Neuronal stem cell (in vitro differentiated cells): ENCODE results near the gene TEX19.
"Not testable (repeated sequence)": the region's sequence is repeated elsewhere in the genome, so short reads cannot be mapped to it uniquely, and the experiment has no call there.

Source experiments
- DNase-seq: peaks from one replicate; pipeline ENCODE4 v3.0.0-alpha.2; 2013; ENCODE audit warnings: low spot score
- H2AFZ ChIP-seq: one replicate; pipeline ENCODE4 v1.6.1; 2013; ENCODE audit warnings: mild to moderate bottlenecking, low read length, inconsistent platforms
- H2AK5ac ChIP-seq: 2 replicates; pipeline ENCODE4 v1.6.1; 2013; ENCODE audit warnings: low read depth, mild to moderate bottlenecking, inconsistent platforms, low read length, moderate library complexity, mixed read lengths
- H2BK120ac ChIP-seq: 2 replicates; pipeline ENCODE4 v1.6.1; 2013; ENCODE audit warnings: low read depth, mild to moderate bottlenecking, inconsistent platforms, low read length, moderate library complexity, mixed read lengths
- H2BK12ac ChIP-seq: one replicate; pipeline ENCODE4 v1.6.1; 2013; ENCODE audit warnings: low read length, inconsistent platforms
- H2BK15ac ChIP-seq: 2 replicates; pipeline ENCODE4 v1.6.1; 2013; ENCODE audit warnings: mild to moderate bottlenecking, low read length, inconsistent platforms, mixed read lengths
- H2BK5ac ChIP-seq: one replicate; pipeline ENCODE4 v1.6.1; 2013; ENCODE audit warnings: inconsistent platforms, mild to moderate bottlenecking, low read length, moderate library complexity
- H3K14ac ChIP-seq: one replicate; pipeline ENCODE4 v1.6.1; 2013; ENCODE audit warnings: low read length, inconsistent platforms
- H3K18ac ChIP-seq: 2 replicates; pipeline ENCODE4 v1.6.1; 2013; ENCODE audit warnings: low read length, inconsistent platforms
- H3K23ac ChIP-seq: 2 replicates; pipeline ENCODE4 v1.6.1; 2013; ENCODE audit warnings: low read depth, mild to moderate bottlenecking, mixed read lengths, low read length, inconsistent platforms; ENCODE audit not compliant: poor library complexity
- H3K27ac ChIP-seq: replicated peaks from 3 replicates; pipeline ENCODE4 v1.5.1; 2013; ENCODE audit warnings: low read length, inconsistent platforms
- H3K27me3 ChIP-seq, 3 experiments: 2 replicates each; pipeline ENCODE4 v1.6.1; 2013; ENCODE audit warnings: low read length in 3 of 3, mild to moderate bottlenecking in 2 of 3, inconsistent platforms in 1 of 3, low read depth in 1 of 3, mixed read lengths in 1 of 3, moderate library complexity in 1 of 3; ENCODE audit not compliant: control insufficient read depth in 3 of 3, insufficient read depth in 3 of 3
- H3K36me3 ChIP-seq, 2 donors: replicated peaks in 1 of 2; 2 replicates each; pipeline ENCODE4 v1.6.1; 2013; ENCODE audit warnings: low read length in 2 of 2; ENCODE audit not compliant: control insufficient read depth in 2 of 2, insufficient read depth in 2 of 2
- H3K4ac ChIP-seq: 2 replicates; pipeline ENCODE4 v1.6.1; 2013; ENCODE audit warnings: inconsistent platforms, mild to moderate bottlenecking, low read length, moderate library complexity
- H3K4me1 ChIP-seq, 2 donors: 1 replicate in 1 of 2; 2 replicates in 1 of 2; pipeline ENCODE4 v1.6.1; 2013; ENCODE audit warnings: low read length in 2 of 2, low read depth in 1 of 2; ENCODE audit not compliant: control insufficient read depth in 2 of 2, insufficient read depth in 1 of 2
- H3K4me2 ChIP-seq: one replicate; pipeline ENCODE4 v1.6.1; 2013; ENCODE audit warnings: mild to moderate bottlenecking, low read length, inconsistent platforms; ENCODE audit not compliant: insufficient read depth, poor library complexity, severe bottlenecking
- H3K4me3 ChIP-seq, 2 donors: 2 replicates each; pipeline ENCODE4 v1.5.1; 2013; ENCODE audit warnings: low read length in 2 of 2, mild to moderate bottlenecking in 2 of 2, inconsistent platforms in 1 of 2, moderate library complexity in 1 of 2
- H3K79me1 ChIP-seq: one replicate; pipeline ENCODE4 v1.6.1; 2013; ENCODE audit warnings: low read depth, mild to moderate bottlenecking, inconsistent platforms, low read length, moderate library complexity
- H3K9ac ChIP-seq: one replicate; pipeline ENCODE4 v1.6.1; 2013; ENCODE audit warnings: mild to moderate bottlenecking, low read depth, low read length, inconsistent platforms; ENCODE audit not compliant: poor library complexity
- H3K9me3 ChIP-seq, 2 donors: replicated peaks in 1 of 2; 2 replicates each; pipeline versions ENCODE3 to v1.6.1; 2013; ENCODE audit warnings: low read length in 2 of 2, mild to moderate bottlenecking in 2 of 2, inconsistent platforms in 1 of 2, low read depth in 1 of 2, mixed read lengths in 1 of 2, moderate library complexity in 1 of 2; ENCODE audit not compliant: control insufficient read depth in 2 of 2, insufficient read depth in 1 of 2
- H4K8ac ChIP-seq: one replicate; pipeline ENCODE4 v1.6.1; 2013; ENCODE audit warnings: low read depth, mild to moderate bottlenecking, inconsistent platforms, low read length, moderate library complexity
- H4K91ac ChIP-seq: one replicate; pipeline ENCODE4 v1.6.1; 2013; ENCODE audit warnings: low read length, low read depth, mild to moderate bottlenecking, inconsistent platforms; ENCODE audit not compliant: poor library complexity
- WGBS, 2 donors: extraction: QIAGEN DNeasy Blood & Tissue Kit; methylation state at CpG; one replicate each; pipeline ENCODE4 v1.1.7; 2013; ENCODE audit warnings: missing lambda C conversion rate in 2 of 2, mixed read lengths in 1 of 2; ENCODE audit not compliant: insufficient read length in 2 of 2, insufficient replicate concordance in 1 of 2; ENCODE audit errors: extremely low coverage in 2 of 2; 5-methylcytosine and 5-hydroxymethylcytosine counted together

Gene TEX19

GRCh38 chr17:82357394-82357793, 1.7 kb upstream of the TEX19 start:
- Histone ChIP-seq H3K18ac (no peak overlapping the region), H4K91ac (no peak overlapping the region), H3K36me3 (no peaks in the 10 kb centered on the region), H2BK120ac (no peak overlapping the region), H3K9me3 (no peaks in the 10 kb centered on the region), H3K23ac (no peak overlapping the region), H2AK5ac (no peak overlapping the region), H3K9ac (no peak overlapping the region), H3K4me2 (no peak overlapping the region), H3K27me3 (peaks cover 0 to 3% (median 0%) of the 10 kb centered on the region in 3 experiments), H2BK15ac (no peak overlapping the region), H3K4ac (no peak overlapping the region), H3K4me3 (no peak overlapping the region), H2BK5ac (no peak overlapping the region), H3K4me1 (peaks cover 5 to 11% of the 10 kb centered on the region in 2 donors), H3K27ac (no peak overlapping the region), H3K79me1 (no peaks in the 10 kb centered on the region), H2AFZ (no peak overlapping the region), H3K14ac (no peak overlapping the region), H4K8ac (no peak overlapping the region), H2BK12ac (no peak overlapping the region)
- no peak for DNase-seq
- WGBS, 2 donors = no CpG with 5 or more reads among the region's 2 CpGs

GRCh38 chr17:82359451-82360074, 516 bp downstream of the TEX19 start:
- not testable (repeated sequence) for H3K27ac ChIP-seq, H2BK5ac ChIP-seq, H2AFZ ChIP-seq, H3K18ac ChIP-seq, H3K9ac ChIP-seq, H2AK5ac ChIP-seq, H2BK12ac ChIP-seq, H3K9me3 ChIP-seq, H4K91ac ChIP-seq, H2BK15ac ChIP-seq, H3K36me3 ChIP-seq, H3K23ac ChIP-seq, H3K4me2 ChIP-seq, H3K14ac ChIP-seq, H3K79me1 ChIP-seq, H3K4me3 ChIP-seq, H2BK120ac ChIP-seq, H3K4ac ChIP-seq, H3K27me3 ChIP-seq, H4K8ac ChIP-seq
- DNase-seq = peak; percentile 65
- WGBS, 2 donors = no CpG with 5 or more reads among the region's 1 CpG
- peaks cover 8 to 11% of the 10 kb centered on the region in 2 donors for H3K4me1 ChIP-seq

- peak overlapping the region; percentile 51 for H3K23ac ChIP-seq
- H2BK5ac ChIP-seq = peak overlapping the region; percentile 93
- no peak for DNase-seq
- peaks cover 8 to 11% of the 10 kb centered on the region in 2 donors for H3K4me1 ChIP-seq
- no peak overlapping the region for H4K91ac ChIP-seq
- H2AFZ ChIP-seq = no peak overlapping the region
- no peak overlapping the region for H2BK15ac ChIP-seq
- H4K8ac ChIP-seq = no peak overlapping the region
- peak overlapping the region in 1 of 2 donors; percentile 43 for H3K4me3 ChIP-seq
- H3K9me3 ChIP-seq = no peaks in the 10 kb centered on the region
- no peak overlapping the region for H2BK120ac ChIP-seq
- no peak overlapping the region for H3K4me2 ChIP-seq
- no peak overlapping the region for H3K27ac ChIP-seq
- H3K79me1 ChIP-seq = no peaks in the 10 kb centered on the region
- H3K27me3 ChIP-seq = no peaks in the 10 kb centered on the region
- H3K36me3 ChIP-seq = no peaks in the 10 kb centered on the region
- H2AK5ac ChIP-seq = peak overlapping the region; percentile 41
- H2BK12ac ChIP-seq = no peak overlapping the region
- no peak overlapping the region for H3K14ac ChIP-seq
- no CpG with 5 or more reads among the region's 6 CpGs for WGBS, 2 donors
- H3K18ac ChIP-seq = peak overlapping the region; percentile 46
- no peak overlapping the region for H3K4ac ChIP-seq
- H3K9ac ChIP-seq = no peak overlapping the region
Observed at GRCh38 chr17:82361885-82362633, 3.0 kb downstream of the TEX19 start.

GRCh38 chr17:82365606-82366295, 6.7 kb downstream of the TEX19 start:
- Histone ChIP-seq H3K9me3 (peaks cover 0 to 3% of the 10 kb centered on the region in 2 donors), H2BK15ac (no peak overlapping the region), H3K4ac (no peak overlapping the region), H2BK12ac (no peak overlapping the region), H3K27ac (no peak overlapping the region), H2BK120ac (no peak overlapping the region), H3K18ac (no peak overlapping the region), H3K4me1 (peaks cover 0 to 8% of the 10 kb centered on the region in 2 donors), H3K79me1 (no peaks in the 10 kb centered on the region), H3K27me3 (peaks cover 0 to 12% (median 6%) of the 10 kb centered on the region in 3 experiments), H2AFZ (no peak overlapping the region), H3K4me3 (no peak overlapping the region), H2BK5ac (no peak overlapping the region), H4K8ac (no peak overlapping the region), H3K14ac (no peak overlapping the region), H3K23ac (no peak overlapping the region), H4K91ac (no peak overlapping the region), H2AK5ac (no peak overlapping the region), H3K4me2 (no peak overlapping the region), H3K36me3 (no peaks in the 10 kb centered on the region), H3K9ac (no peak overlapping the region)
- WGBS, 2 donors = no CpG with 5 or more reads among the region's 6 CpGs
- DNase-seq = no peak
